ENCODE data around the gene HAGHL. TPM values are rescaled to one million over a fixed set of nuclear protein-coding genes. Genes with fewer than 3 reads are reported as not detected.

The HAGHL gene
- total RNA-seq, 4 donors from 2014 or later, result 1.0 to 3.4 TPM; not detected in 2

- H3K4me3 ChIP-seq, result no peak overlapping the region
- H3K9me3 ChIP-seq, result no peaks in the 10 kb centered on the region
- peaks cover 0 to 30% of the 10 kb centered on the region in 2 donors for H3K4me1 ChIP-seq
- DNase-seq, result no peak
- TF ChIP-seq POLR2A (IDR thresholded peaks at IDR 0.05) (no peak), CTCF (IDR thresholded peaks at IDR 0.05) (no peak)
- no peaks in the 10 kb centered on the region for H3K36me3 ChIP-seq
- no peak overlapping the region for H3K27ac ChIP-seq
- H3K27me3 ChIP-seq, result peaks cover 0 to 28% of the 10 kb centered on the region in 2 donors
- intact Hi-C loops (cut with DNase I; ENCODE audit: low total_unique reads), result no loop called here
These were observed 1.9 kb upstream of the HAGHL start for GRCh38 chr16:725041-725376.

- Histone ChIP-seq H3K27me3 (peaks cover 0 to 28% of the 10 kb centered on the region in 2 donors), H3K4me1 (peaks cover 0 to 25% of the 10 kb centered on the region in 2 donors), H3K9me3 (no peaks in the 10 kb centered on the region), H3K27ac (no peak overlapping the region), H3K36me3 (no peaks in the 10 kb centered on the region), H3K4me3 (no peak overlapping the region)
- DNase-seq, result no peak
- TF ChIP-seq CTCF (IDR thresholded peaks at IDR 0.05), result no peak
- TF ChIP-seq POLR2A (IDR thresholded peaks at IDR 0.05), result no peak
- intact Hi-C loops (cut with DNase I; ENCODE audit: low total_unique reads), result no loop called here
These were observed 1.3 kb upstream of the HAGHL start for GRCh38 chr16:725463-726187.

GRCh38 chr16:726188-726437 lies 793 bp upstream of the HAGHL start:
- TF ChIP-seq POLR2A (IDR thresholded peaks at IDR 0.05) (no peak), CTCF (IDR thresholded peaks at IDR 0.05) (no peak)
- Histone ChIP-seq H3K4me1 (peaks cover 0 to 25% of the 10 kb centered on the region in 2 donors), H3K36me3 (no peaks in the 10 kb centered on the region), H3K4me3 (no peak overlapping the region), H3K27me3 (peaks cover 0 to 28% of the 10 kb centered on the region in 2 donors), H3K9me3 (no peaks in the 10 kb centered on the region), H3K27ac (no peak overlapping the region)
- no peak for DNase-seq
- intact Hi-C loops (cut with DNase I; ENCODE audit: low total_unique reads), result no loop called here

DNA sequence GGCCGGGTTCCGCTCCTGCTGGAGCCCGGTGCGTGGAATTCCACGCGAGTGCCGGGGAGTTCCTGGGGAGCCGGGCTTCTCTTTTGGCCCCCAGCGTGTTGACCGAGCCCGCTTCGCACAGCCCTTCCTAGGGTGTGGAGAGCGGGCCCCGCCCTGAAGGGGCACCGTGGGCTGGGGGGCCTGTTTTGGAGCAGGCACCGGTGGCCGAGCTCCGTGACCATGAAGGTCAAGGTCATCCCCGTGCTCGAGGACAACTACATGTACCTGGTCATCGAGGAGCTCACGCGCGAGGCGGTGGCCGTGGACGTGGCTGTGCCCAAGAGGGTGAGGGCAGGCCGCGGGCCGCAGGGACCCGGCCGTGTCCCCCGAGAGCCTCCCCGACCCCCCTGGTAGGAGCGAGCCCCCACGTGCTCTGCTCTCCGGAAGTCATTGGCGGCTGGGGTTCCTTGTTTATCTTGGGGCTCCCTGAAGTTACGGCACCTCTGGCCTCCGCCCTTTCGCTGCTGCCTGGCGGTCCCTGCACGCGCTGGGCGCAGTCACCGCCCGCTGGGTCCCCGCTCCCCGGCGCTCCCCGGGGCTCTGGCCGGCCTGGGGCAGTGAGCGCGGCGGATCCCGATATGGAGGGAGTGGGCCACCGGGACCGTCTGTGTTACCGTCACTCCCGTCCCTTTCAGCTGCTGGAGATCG lies 528 bp downstream of the HAGHL start:
- peaks cover 0 to 18% of the 10 kb centered on the region in 2 donors for H3K4me1 ChIP-seq
- no peaks in the 10 kb centered on the region for H3K36me3 ChIP-seq
- H3K4me3 ChIP-seq, result peak overlapping the region; percentile 16 to 22
- TF ChIP-seq CTCF (IDR thresholded peaks at IDR 0.05) (no peak), POLR2A (IDR thresholded peaks at IDR 0.05) (no peak)
- intact Hi-C loops (cut with DNase I; ENCODE audit: low total_unique reads), result no loop called here
- H3K27me3 ChIP-seq, result peaks cover 0 to 28% of the 10 kb centered on the region in 2 donors
- no peaks in the 10 kb centered on the region for H3K9me3 ChIP-seq
- no peak overlapping the region for H3K27ac ChIP-seq
- DNase-seq, result no peak

DNA sequence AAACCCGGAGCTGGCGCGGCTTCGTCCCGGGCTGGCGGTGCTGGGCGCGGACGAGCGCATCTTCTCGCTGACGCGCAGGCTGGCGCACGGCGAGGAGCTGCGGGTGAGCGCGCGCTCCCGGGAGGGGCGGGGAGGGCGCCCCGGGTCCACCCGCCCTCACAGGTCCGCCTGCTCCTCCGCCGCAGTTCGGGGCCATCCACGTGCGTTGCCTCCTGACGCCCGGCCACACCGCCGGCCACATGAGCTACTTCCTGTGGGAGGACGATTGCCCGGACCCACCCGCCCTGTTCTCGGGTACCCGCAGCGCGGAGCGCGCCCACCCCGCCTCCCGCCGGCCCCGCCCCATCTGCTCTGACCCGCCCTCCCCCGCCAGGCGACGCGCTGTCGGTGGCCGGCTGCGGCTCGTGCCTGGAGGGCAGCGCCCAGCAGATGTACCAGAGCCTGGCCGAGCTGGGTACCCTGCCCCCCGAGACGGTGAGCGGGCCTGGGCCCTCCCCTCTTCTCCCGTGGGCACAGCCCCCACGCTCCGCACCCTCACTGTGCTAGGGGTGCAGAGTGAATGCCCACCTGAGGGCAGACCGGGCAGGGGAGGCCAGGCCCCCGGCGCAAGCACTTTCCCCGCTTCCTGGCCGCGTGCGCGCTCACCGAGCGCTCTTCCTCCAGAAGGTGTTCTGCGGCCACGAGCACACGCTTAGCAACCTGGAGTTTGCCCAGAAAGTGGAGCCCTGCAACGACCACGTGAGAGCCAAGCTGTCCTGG lies 1.4 kb downstream of the HAGHL start:
- peaks cover 0 to 28% of the 10 kb centered on the region in 2 donors for H3K27me3 ChIP-seq
- no peak for TF ChIP-seq POLR2A (IDR thresholded peaks at IDR 0.05)
- no peak for TF ChIP-seq CTCF (IDR thresholded peaks at IDR 0.05)
- H3K4me3 ChIP-seq, result peak overlapping the region in 1 of 2 donors; percentile 11
- DNase-seq, result no peak
- no peaks in the 10 kb centered on the region for H3K36me3 ChIP-seq
- no peak overlapping the region for H3K27ac ChIP-seq
- no peaks in the 10 kb centered on the region for H3K9me3 ChIP-seq
- intact Hi-C loops (cut with DNase I; ENCODE audit: low total_unique reads), result no loop called here
- H3K4me1 ChIP-seq, result peaks cover 0 to 18% of the 10 kb centered on the region in 2 donors

Data from uterus (tissue), 4 donors.